Neural progenitor cell (in vitro differentiated cells): ENCODE results near the gene GP1BB.

Experiments used
- EZH2 ChIP-seq: fragments of 200-600 bp; sonication (generic); IDR thresholded peaks from 2 replicates; pipeline ENCODE4 v1.6.1; 2017; ENCODE audit warnings: antibody characterized with exemption, mild to moderate bottlenecking, moderate library complexity
- EZH2phosphoT487 ChIP-seq: fragments of 200-600 bp; sonication (generic); IDR thresholded peaks from 2 replicates; pipeline ENCODE4 v1.6.1; 2017; ENCODE audit warnings: antibody characterized with exemption
- TF ChIP-seq, protein P1 (sequence below): fragments of 200-600 bp; sonication (generic); IDR thresholded peaks from 2 replicates; pipeline ENCODE4 v1.5.1; 2017; ENCODE audit warnings: antibody characterized with exemption, mild to moderate bottlenecking

DNA sequence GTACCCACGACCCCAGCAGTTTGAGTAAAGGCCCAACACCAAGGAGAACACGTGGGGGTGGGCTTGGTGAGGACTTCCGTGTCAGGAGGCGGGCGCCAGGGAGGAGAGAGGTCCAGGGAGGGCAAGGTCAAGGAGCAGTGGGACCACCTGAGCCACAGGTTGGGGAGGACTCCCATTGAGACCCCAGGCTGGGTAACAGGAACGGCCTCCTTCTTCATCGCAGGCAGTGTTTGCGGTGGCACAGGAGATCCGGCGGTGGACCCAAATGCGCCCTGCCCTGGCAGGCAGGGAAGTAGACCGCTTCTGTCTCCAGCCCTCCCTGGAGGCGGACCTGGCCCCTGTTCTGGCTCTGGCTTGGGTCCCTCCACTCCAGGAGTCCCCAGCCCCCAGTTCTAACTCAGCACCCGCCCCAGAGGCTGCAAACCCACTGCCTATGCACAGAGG is 31.4 kb downstream of the GP1BB start:
- TF ChIP-seq, protein P1, sequence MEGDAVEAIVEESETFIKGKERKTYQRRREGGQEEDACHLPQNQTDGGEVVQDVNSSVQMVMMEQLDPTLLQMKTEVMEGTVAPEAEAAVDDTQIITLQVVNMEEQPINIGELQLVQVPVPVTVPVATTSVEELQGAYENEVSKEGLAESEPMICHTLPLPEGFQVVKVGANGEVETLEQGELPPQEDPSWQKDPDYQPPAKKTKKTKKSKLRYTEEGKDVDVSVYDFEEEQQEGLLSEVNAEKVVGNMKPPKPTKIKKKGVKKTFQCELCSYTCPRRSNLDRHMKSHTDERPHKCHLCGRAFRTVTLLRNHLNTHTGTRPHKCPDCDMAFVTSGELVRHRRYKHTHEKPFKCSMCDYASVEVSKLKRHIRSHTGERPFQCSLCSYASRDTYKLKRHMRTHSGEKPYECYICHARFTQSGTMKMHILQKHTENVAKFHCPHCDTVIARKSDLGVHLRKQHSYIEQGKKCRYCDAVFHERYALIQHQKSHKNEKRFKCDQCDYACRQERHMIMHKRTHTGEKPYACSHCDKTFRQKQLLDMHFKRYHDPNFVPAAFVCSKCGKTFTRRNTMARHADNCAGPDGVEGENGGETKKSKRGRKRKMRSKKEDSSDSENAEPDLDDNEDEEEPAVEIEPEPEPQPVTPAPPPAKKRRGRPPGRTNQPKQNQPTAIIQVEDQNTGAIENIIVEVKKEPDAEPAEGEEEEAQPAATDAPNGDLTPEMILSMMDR: no peak
- TF ChIP-seq EZH2: no peak
- no peak for TF ChIP-seq EZH2phosphoT487
